Trophoblast cell (in vitro differentiated cells and primary cell): ENCODE results near the gene YPEL5. TPM values are rescaled to one million over a fixed set of nuclear protein-coding genes. Genes with fewer than 3 reads are reported as not detected.
"Not testable (repeated sequence)": the region's sequence is repeated elsewhere in the genome, so short reads cannot be mapped to it uniquely, and the experiment has no call there.

Experiments
- DNase-seq, 2 donors: peaks; one replicate each; pipeline ENCODE4 v3.0.0-alpha.2; 2016
- H2AFZ ChIP-seq: 2 replicates; pipeline ENCODE4 v1.6.1; 2013; ENCODE audit warnings: low read length, moderate library complexity, mild to moderate bottlenecking; ENCODE audit not compliant: insufficient read depth, poor library complexity
- H2AK5ac ChIP-seq: 2 replicates; pipeline ENCODE4 v1.6.1; 2013; ENCODE audit warnings: mild to moderate bottlenecking, low read length
- H2BK120ac ChIP-seq: 2 replicates; pipeline ENCODE4 v1.6.1; 2013; ENCODE audit warnings: low read length, mild to moderate bottlenecking, moderate library complexity; ENCODE audit not compliant: insufficient read depth, poor library complexity
- H2BK12ac ChIP-seq: 2 replicates; pipeline ENCODE4 v1.6.1; 2013; ENCODE audit warnings: mild to moderate bottlenecking, low read length, moderate library complexity
- H2BK5ac ChIP-seq: 2 replicates; pipeline ENCODE4 v1.6.1; 2013; ENCODE audit warnings: low read length, low read depth, moderate library complexity, mild to moderate bottlenecking; ENCODE audit not compliant: poor library complexity
- H3K14ac ChIP-seq: 2 replicates; pipeline ENCODE4 v1.6.1; 2013; ENCODE audit warnings: mild to moderate bottlenecking, low read length
- H3K18ac ChIP-seq: 2 replicates; pipeline ENCODE4 v1.6.1; 2013; ENCODE audit warnings: mild to moderate bottlenecking, low read length
- H3K23ac ChIP-seq: 2 replicates; pipeline ENCODE4 v1.6.1; 2013; ENCODE audit warnings: low read length
- H3K27ac ChIP-seq: 2 replicates; pipeline ENCODE4 v1.5.1; 2013; ENCODE audit warnings: low read depth, mild to moderate bottlenecking, inconsistent platforms, low read length, moderate library complexity
- H3K27me3 ChIP-seq: 2 replicates; pipeline ENCODE4 v1.6.1; 2013; ENCODE audit warnings: inconsistent platforms, mild to moderate bottlenecking, low read length, moderate library complexity; ENCODE audit not compliant: insufficient read depth
- H3K36me3 ChIP-seq, 2 experiments: 1 replicate in 1 of 2; 2 replicates in 1 of 2; pipeline ENCODE4 v1.6.1; 2013; ENCODE audit warnings: low read length in 2 of 2, mild to moderate bottlenecking in 2 of 2, moderate library complexity in 1 of 2; ENCODE audit not compliant: insufficient read depth in 2 of 2, control insufficient read depth in 1 of 2
- H3K4ac ChIP-seq: 2 replicates; pipeline ENCODE4 v1.6.1; 2013; ENCODE audit warnings: low read depth, mild to moderate bottlenecking, low read length, moderate library complexity
- H3K4me1 ChIP-seq, 2 experiments: 1 replicate in 1 of 2; 2 replicates in 1 of 2; pipeline ENCODE4 v1.6.1; 2013; ENCODE audit warnings: low read length in 2 of 2, mild to moderate bottlenecking in 2 of 2, moderate library complexity in 1 of 2; ENCODE audit not compliant: insufficient read depth in 2 of 2, control insufficient read depth in 1 of 2
- H3K4me2 ChIP-seq: 2 replicates; pipeline ENCODE4 v1.6.1; 2013; ENCODE audit warnings: inconsistent platforms, mild to moderate bottlenecking, low read length, moderate library complexity
- H3K4me3 ChIP-seq: 2 replicates; pipeline ENCODE4 v1.5.1; 2013; ENCODE audit warnings: mild to moderate bottlenecking, low read depth, low read length, inconsistent platforms
- H3K79me1 ChIP-seq: one replicate; pipeline ENCODE4 v1.6.1; 2013; ENCODE audit warnings: low read length
- H3K79me2 ChIP-seq: 2 replicates; pipeline ENCODE4 v1.6.1; 2013; ENCODE audit warnings: low read length, mild to moderate bottlenecking; ENCODE audit not compliant: control insufficient read depth, insufficient read depth, poor library complexity
- H3K9ac ChIP-seq: 2 replicates; pipeline ENCODE4 v1.6.1; 2013; ENCODE audit warnings: mild to moderate bottlenecking, low read length
- H3K9me3 ChIP-seq: 2 replicates; pipeline ENCODE4 v1.6.1; 2013; ENCODE audit warnings: low read depth, mild to moderate bottlenecking, control low read depth, inconsistent platforms, low read length; ENCODE audit not compliant: insufficient read depth
- H4K12ac ChIP-seq: 2 replicates; pipeline ENCODE4 v1.6.1; 2013; ENCODE audit warnings: low read depth, mild to moderate bottlenecking, low read length, moderate library complexity
- H4K8ac ChIP-seq: 2 replicates; pipeline ENCODE4 v1.6.1; 2013; ENCODE audit warnings: low read depth, mild to moderate bottlenecking, low read length, moderate library complexity
- H4K91ac ChIP-seq: one replicate; pipeline ENCODE4 v1.6.1; 2013; ENCODE audit warnings: low read depth, mild to moderate bottlenecking, low read length, moderate library complexity
- WGBS: extraction: QIAGEN DNeasy Blood & Tissue Kit; methylation state at CpG from one replicate; pipeline ENCODE4 v1.1.7; 2013; ENCODE audit warnings: missing lambda C conversion rate; ENCODE audit not compliant: insufficient read length, insufficient coverage; ENCODE audit errors: extremely low coverage; 5-methylcytosine and 5-hydroxymethylcytosine counted together
- polyA plus RNA-seq: library from polyadenylated mRNA; stranded (reverse); fragments of 200-250 nt; gene quantifications from 2 replicates; pipeline ENCODE4 v1.2.3, GENCODE V29; 2013

YPEL5 gene
- polyA plus RNA-seq, result 103 and 105 TPM in 2 replicates

GRCh38 chr2:30146337-30147195, at the start of gene YPEL5:
YPEL5 (plus strand) TSS chr2:30147007; CDS start chr2:30156652, 9,645 bp downstream.
- Histone ChIP-seq H2BK5ac (peak within 1 kb of the TSS; percentile 95), H3K14ac (peak within 1 kb of the TSS; percentile 85), H3K9me3 (no peaks in the 10 kb centered on the region), H4K91ac (peak within 1 kb of the TSS; percentile 96), H3K79me1 (peaks cover 12% of the 10 kb centered on the region), H3K36me3 (peaks cover 0 to under 1% of the 10 kb centered on the region in 2 experiments), H3K27ac (peak within 1 kb of the TSS; percentile 91), H2BK120ac (peak within 1 kb of the TSS; percentile 44), H2AK5ac (peak within 1 kb of the TSS; percentile 76), H3K4me3 (peak within 1 kb of the TSS; percentile 94), H3K79me2 (peaks cover 8% of the 10 kb centered on the region), H3K4ac (peak within 1 kb of the TSS; percentile 89), H3K9ac (peak within 1 kb of the TSS; percentile 97), H3K18ac (peak within 1 kb of the TSS; percentile 98), H2AFZ (peak within 1 kb of the TSS; percentile 81), H4K8ac (peak within 1 kb of the TSS; percentile 85), H4K12ac (peak within 1 kb of the TSS; percentile 77), H2BK12ac (no peak within 1 kb of the TSS), H3K27me3 (no peaks in the 10 kb centered on the region), H3K23ac (no peak within 1 kb of the TSS), H3K4me2 (peak within 1 kb of the TSS; percentile 99), H3K4me1 (peaks cover 4 to 5% of the 10 kb centered on the region in 2 experiments)
- WGBS, result no CpG with 5 or more reads among the region's 63 CpGs
- DNase-seq, result peak; percentile 100

GRCh38 chr2:30098266-30099005, 48.4 kb upstream of the YPEL5 start:
- H4K8ac ChIP-seq, result no peak overlapping the region
- no peak overlapping the region for H3K23ac ChIP-seq
- H2AK5ac ChIP-seq, result no peak overlapping the region
- no peaks in the 10 kb centered on the region for H3K4me1 ChIP-seq
- no peak overlapping the region for H2BK120ac ChIP-seq
- H3K79me2 ChIP-seq, result no peaks in the 10 kb centered on the region
- no CpG with 5 or more reads among the region's 10 CpGs for WGBS
- no peak for DNase-seq
- H3K27ac ChIP-seq, result no peak overlapping the region
- no peaks in the 10 kb centered on the region for H3K27me3 ChIP-seq
- no peak overlapping the region for H2BK12ac ChIP-seq
- H3K14ac ChIP-seq, result no peak overlapping the region
- H2BK5ac ChIP-seq, result no peak overlapping the region
- no peaks in the 10 kb centered on the region for H3K36me3 ChIP-seq
- H3K4me3 ChIP-seq, result no peak overlapping the region
- H3K18ac ChIP-seq, result no peak overlapping the region
- no peak overlapping the region for H3K9ac ChIP-seq
- no peak overlapping the region for H4K12ac ChIP-seq
- no peak overlapping the region for H3K4ac ChIP-seq
- H3K79me1 ChIP-seq, result no peaks in the 10 kb centered on the region
- no peak overlapping the region for H4K91ac ChIP-seq
- no peak overlapping the region for H2AFZ ChIP-seq
- no peak overlapping the region for H3K4me2 ChIP-seq
- H3K9me3 ChIP-seq, result no peaks in the 10 kb centered on the region

- H4K91ac ChIP-seq, H3K23ac ChIP-seq, H4K12ac ChIP-seq, H3K14ac ChIP-seq, H3K4ac ChIP-seq, H3K18ac ChIP-seq, H3K4me1 ChIP-seq, H2BK12ac ChIP-seq, H3K79me2 ChIP-seq, H2AK5ac ChIP-seq, H3K79me1 ChIP-seq, H2AFZ ChIP-seq, H3K27ac ChIP-seq, H3K36me3 ChIP-seq, H3K4me2 ChIP-seq, H3K27me3 ChIP-seq, H3K9me3 ChIP-seq, H3K4me3 ChIP-seq, H2BK5ac ChIP-seq, H2BK120ac ChIP-seq, H4K8ac ChIP-seq, H3K9ac ChIP-seq: not testable (repeated sequence)
- WGBS, result no CpG with 5 or more reads among the region's 1 CpG
- peak in 1 of 2 donors; percentile 34 for DNase-seq
Observed at GRCh38 chr2:30099366-30099765, 47.4 kb upstream of the YPEL5 start.

- H3K9ac ChIP-seq, result not testable (repeated sequence)
Observed at GRCh38 chr2:30100691-30101090, 46.1 kb upstream of the YPEL5 start.

More at GRCh38 chr2:30100691-30101090, 46.1 kb upstream of the YPEL5 start:
- H3K4me3 ChIP-seq, H3K27ac ChIP-seq, H3K18ac ChIP-seq, H4K91ac ChIP-seq, H3K36me3 ChIP-seq, H3K14ac ChIP-seq, DNase-seq, H3K9me3 ChIP-seq, H2AFZ ChIP-seq, H2BK120ac ChIP-seq, H3K27me3 ChIP-seq, H3K23ac ChIP-seq, H3K79me1 ChIP-seq, H2BK12ac ChIP-seq, H4K12ac ChIP-seq, H4K8ac ChIP-seq, H2AK5ac ChIP-seq, H3K4me1 ChIP-seq, H3K79me2 ChIP-seq, H3K4ac ChIP-seq, H3K4me2 ChIP-seq, H2BK5ac ChIP-seq: not testable (repeated sequence)
- WGBS, result no CpG with 5 or more reads among the region's 3 CpGs
